HG03442 (cell line): ENCODE results near the gene FANCD2.
"Not testable (repeated sequence)": the region's sequence is repeated elsewhere in the genome, so short reads cannot be mapped to it uniquely, and the experiment has no call there.

Experiments
- ATAC-seq: cut with Tn5 transposase; IDR thresholded peaks from one replicate; pipeline ENCODE4 v1.9.1; 2021; ENCODE audit warnings: mild to moderate bottlenecking, moderate library complexity; ENCODE audit not compliant: unreplicated experiment

Gene FANCD2

GRCh38 chr3:10012106-10012505, 14.1 kb upstream of the FANCD2 start:
- no peak for ATAC-seq

DNA sequence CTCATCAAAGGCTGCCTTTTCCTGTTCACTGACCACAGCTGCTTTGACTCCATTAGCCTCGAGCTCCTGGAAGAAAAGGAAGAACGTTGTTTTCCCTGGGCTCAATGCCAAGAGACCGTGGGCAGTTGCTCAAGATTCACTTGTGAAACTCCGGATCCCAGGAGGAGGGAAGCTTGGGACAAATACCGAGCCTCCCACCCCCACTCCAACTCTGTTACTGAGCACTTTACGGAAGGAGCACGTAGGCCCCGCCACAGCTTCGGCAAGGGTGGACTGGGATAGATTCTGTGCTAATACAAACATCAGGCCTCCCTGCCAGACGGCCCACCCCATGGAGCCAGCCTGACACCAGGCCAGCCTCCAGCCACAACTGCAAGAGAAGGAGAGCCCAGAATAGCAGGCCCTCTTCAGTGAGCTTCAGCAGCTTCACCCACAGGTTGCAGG, 10.8 kb upstream of the FANCD2 start:
- ATAC-seq, result no peak

DNA sequence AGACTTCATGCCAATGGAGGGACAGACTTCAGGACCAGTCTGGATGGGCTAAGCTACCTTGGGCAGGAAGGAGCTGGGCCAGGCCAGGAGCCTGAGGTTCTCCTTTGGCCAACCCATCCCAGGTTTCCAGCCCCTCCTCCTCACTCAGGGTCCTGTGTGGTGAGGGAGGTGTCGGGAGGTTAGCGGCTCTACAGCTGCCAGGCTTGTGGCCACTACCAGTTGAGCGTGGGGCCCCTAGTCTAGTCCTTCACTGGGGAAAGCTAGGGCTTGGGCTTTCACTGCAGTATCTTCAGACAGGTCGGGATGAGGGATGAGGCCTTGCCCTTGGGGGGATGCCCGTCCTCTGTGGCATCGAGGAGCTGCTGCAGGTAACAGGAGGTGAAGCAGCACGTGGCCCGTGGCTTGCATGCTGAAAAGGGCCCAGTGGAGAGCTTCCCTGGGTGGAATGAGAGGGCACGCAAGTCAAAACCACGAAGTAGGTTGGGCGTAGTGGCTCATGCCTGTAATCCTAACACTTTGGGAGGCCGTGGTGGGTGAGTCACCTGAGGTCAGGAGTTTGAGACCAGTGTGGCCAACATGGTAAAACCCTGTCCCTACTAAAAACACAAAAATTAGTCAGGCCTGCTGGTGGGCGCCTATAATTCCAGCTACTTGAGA, 8.5 kb upstream of the FANCD2 start:
- no peak for ATAC-seq

- not testable (repeated sequence) for ATAC-seq
These were observed 7.4 kb upstream of the FANCD2 start for GRCh38 chr3:10018806-10019205.

DNA sequence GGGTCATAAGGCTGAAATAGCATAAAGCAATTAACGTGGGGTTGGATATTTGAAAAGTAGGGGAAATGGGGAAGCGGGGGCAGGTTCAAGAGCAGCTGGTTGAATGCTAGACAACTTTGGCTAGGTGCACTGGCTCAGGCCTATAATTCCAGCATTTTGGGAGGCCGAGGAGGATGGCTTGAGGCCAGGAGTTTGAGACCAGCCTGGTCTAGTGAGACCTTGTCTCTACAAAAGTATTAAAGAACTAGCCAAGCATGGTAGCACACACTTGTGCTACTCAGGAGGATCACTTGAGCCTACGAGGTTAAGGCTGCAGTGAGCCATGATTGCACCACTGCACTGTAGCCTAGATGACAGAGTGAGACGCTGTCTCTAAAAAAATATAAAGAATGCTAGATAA, 6.9 kb upstream of the FANCD2 start:
- no peak for ATAC-seq

DNA sequence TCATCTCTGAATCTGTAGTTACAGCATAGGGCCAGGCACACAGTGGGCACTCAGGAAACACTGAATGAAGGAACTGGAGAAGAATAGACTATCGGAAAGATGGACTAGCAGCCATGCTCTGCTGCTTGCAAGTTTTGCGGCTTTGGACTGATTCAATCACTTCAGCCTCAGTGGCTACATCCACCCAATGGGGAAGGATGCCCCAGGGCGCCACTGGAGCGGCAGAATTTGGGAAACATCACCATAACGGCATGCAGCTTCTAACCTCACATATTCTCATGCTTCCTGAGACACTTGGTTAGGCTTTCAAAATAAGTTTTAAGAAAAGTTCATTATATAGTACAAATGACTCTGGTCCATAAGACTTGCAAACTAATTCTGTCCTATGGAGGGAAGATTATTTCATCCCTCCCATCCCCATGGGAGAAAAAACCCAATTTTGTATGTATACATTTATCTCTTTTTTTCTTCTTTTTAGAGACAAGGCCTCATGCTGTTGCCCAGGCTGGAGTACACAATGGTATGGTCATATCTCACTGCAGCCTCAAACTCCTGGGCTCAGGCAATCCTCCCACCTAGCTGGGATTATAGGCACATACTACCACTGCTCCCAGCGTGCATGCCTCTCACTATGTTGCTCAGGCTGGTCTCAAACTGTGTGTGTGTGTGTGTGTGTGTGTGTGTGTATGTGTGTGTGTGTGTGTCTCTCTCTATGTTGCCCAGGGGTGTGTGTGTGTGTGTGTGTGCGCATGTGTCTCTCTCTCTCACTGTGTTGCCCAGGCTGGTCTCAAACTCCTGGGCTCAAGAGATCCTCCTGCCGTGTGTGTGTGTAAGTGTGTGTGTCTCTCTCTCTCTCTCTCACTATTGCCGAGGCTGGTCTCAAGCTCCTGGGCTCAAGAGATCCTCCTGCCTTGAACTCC, 4.1 kb upstream of the FANCD2 start:
- ATAC-seq, result no peak

- ATAC-seq, result no peak
These were observed 2.5 kb upstream of the FANCD2 start for GRCh38 chr3:10023587-10024310.

- ATAC-seq, result no peak
These were observed 793 bp upstream of the FANCD2 start for GRCh38 chr3:10025205-10026083.

- ATAC-seq, result no peak
These were observed 14.8 kb downstream of the FANCD2 start for GRCh38 chr3:10041034-10041433.

DNA sequence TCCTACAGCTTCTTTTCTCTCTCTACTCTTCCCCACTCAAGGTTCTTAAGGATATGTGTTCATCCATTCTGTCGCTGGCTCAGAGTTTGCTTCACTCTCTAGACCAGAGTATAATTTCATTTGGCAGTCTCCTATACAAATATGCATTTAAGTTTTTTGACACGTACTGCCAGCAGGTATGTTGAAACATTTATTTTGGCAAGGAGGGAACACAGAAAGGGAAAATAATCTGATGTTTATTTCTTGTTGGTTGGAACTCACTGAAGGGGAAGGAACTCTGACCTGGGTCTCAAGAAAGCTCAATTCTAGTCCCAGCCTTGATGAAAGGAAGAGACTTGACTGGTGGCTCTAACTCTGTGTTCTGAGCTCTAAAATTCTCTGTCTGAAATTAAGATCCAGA, 21.6 kb downstream of the FANCD2 start:
- no peak for ATAC-seq

DNA sequence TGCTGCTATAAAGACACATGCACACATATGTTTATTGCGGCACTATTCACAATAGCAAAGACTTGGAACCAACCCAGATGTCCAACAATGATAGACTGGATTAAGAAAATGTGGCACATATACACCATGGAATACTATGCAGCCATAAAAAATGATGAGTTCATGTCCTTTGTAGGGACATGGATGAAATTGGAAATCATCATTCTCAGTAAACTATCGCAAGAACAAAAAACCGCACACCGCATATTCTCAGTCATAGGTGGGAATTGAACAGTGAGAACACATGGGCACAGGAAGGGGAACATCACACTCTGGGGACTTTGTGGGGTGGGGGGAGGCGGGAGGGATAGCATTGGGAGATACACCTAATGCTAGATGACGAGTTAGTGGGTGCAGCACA, 26.8 kb downstream of the FANCD2 start:
- not testable (repeated sequence) for ATAC-seq

- ATAC-seq, result no peak
These were observed 28.9 kb downstream of the FANCD2 start for GRCh38 chr3:10055097-10055496.

GRCh38 chr3:10070077-10070476, 43.8 kb downstream of the FANCD2 start:
- not testable (repeated sequence) for ATAC-seq

DNA sequence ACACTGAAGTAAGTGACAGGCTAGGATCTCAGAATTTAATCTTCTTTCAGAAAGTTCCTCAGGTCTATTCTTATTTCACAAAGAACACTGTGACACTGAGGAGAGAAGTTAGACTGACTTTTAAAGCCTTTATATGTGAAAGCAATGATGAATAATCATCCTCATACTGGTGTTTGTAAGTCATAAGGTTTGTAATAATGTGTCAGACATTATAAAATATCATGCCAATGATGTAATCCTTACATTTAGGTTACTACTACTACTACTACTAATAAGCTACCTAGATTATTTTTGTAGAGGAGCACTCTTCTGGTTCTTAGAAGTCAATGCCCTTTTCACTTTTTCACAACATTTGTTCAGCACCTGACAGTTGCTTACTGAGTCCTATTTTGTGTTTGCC, 48.4 kb downstream of the FANCD2 start:
- ATAC-seq, result no peak

GRCh38 chr3:10081871-10082270, 55.6 kb downstream of the FANCD2 start:
- no peak for ATAC-seq

GRCh38 chr3:10085738-10086137, 59.5 kb downstream of the FANCD2 start:
- no peak for ATAC-seq

DNA sequence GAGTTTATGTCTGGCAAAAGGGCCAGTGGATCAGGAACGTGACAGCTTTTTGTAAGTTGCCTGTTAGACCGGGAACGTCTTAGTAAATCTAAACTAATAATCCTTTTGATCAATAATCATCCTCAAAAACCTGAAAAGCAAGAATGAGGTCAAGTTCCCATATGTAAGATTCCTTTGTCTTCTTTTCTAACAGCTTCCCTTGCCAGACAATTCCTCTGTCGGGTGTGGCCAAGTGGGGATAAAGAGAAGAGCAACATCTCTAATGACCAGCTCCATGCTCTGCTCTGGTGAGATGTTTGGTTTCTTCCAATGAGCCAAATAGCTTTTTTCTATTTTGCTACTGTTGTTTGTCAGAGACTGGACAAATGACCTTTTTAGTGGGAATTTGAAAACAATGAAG, 62.0 kb downstream of the FANCD2 start:
- no peak for ATAC-seq

GRCh38 chr3:10090179-10090578, 63.9 kb downstream of the FANCD2 start:
- no peak for ATAC-seq

DNA sequence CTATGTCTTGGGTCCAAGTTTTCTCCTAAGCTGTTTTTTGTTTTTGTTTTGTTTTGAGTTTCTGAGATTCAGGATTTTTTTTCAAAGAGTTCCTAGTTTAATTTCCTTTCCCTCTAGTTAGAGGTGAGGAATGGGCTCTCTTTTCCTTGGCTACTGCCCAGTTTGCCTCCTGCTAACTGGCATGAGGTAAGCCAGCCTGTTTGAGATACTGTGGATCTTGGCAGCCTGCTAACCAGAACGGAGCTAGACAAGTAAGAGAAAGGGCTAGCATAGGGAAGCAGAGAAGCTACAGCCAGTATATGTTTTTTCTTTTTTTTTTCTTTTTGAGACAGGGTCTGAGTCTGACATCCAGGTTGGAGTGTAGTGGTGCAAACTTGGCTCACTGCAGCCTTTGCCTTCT, 64.5 kb downstream of the FANCD2 start:
- ATAC-seq, result not testable (repeated sequence)

- not testable (repeated sequence) for ATAC-seq
These were observed 65.2 kb downstream of the FANCD2 start for GRCh38 chr3:10091387-10091786.

DNA sequence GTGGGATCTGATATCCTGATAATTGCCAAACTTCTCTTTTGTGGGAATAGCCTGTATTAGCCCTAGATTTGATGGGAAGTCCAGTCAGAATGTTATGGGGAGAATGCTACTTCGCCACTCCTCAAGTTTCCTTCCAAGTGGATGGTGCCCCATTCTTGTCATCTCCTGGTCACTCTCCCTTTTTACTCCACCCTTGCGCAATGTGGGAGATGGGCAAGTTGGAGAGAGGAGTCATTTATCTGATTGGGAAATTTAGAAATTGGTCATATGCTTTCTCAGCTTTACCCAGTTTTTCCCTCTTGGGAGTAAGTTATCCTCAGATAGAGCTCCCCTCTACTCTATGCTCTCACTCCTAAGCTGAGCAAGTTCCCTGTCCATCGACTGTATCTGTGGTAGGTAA, 67.4 kb downstream of the FANCD2 start:
- ATAC-seq, result no peak
